Activated CD8-positive, alpha-beta memory T cell treated with anti-CD3 and anti-CD28 coated beads for 1 hour (primary cell): ENCODE measurements around the gene MCHR2.
"Not testable (repeated sequence)": the region's sequence is repeated elsewhere in the genome, so short reads cannot be mapped to it uniquely, and the experiment has no call there.

Experiments used
- DNase-seq, 2 donors: peaks; one replicate each; pipeline ENCODE4 v3.0.0-alpha.2; 2020; ENCODE audit warnings: low read depth in 1 of 2; ENCODE audit errors: extremely low read depth in 1 of 2

The MCHR2 gene

DNA sequence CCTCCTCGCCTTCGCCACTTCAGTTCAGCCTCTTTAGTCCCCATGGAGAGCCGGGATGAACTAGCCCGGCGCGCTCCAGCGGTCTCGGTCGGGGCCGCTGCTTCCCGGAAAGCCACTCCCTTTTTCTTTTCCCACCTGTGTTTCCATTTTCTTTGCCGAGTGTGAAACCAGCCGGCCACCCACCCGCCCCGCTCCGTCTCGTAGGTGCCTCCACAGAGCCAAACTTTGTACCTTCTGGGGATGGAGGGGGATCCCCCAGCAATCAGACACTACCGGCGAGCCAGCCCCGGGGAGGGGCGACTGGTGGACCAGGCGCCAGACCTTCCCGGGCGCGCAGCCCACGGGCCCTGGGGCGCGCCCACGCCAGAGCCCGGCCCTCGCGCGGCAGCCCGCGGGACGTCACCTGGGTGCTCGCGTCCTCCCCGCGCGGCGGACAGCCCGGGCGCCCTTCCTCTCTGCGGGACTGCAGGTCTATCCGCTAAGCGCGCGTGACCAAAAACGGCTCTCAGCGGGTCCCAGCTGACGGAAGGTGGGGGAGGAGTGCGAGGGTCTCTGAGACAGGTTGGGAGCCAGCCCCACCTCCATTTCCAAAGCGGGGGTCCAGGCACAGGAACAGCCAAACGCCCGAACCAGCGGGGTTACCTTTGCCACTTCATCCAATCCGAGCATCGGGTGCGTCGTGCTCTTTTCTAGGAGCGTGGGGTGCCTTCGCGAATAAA is at the start of gene MCHR2:
MCHR2 (minus strand) TSS at position 691 of the 719 bp plus-strand sequence. CDS start 38,076 bp downstream, outside the sequence.
- no peak for DNase-seq

- not testable (repeated sequence) for DNase-seq
Observed at GRCh38 chr6:100038546-100038945, 44.5 kb upstream of the MCHR2 start.

DNA sequence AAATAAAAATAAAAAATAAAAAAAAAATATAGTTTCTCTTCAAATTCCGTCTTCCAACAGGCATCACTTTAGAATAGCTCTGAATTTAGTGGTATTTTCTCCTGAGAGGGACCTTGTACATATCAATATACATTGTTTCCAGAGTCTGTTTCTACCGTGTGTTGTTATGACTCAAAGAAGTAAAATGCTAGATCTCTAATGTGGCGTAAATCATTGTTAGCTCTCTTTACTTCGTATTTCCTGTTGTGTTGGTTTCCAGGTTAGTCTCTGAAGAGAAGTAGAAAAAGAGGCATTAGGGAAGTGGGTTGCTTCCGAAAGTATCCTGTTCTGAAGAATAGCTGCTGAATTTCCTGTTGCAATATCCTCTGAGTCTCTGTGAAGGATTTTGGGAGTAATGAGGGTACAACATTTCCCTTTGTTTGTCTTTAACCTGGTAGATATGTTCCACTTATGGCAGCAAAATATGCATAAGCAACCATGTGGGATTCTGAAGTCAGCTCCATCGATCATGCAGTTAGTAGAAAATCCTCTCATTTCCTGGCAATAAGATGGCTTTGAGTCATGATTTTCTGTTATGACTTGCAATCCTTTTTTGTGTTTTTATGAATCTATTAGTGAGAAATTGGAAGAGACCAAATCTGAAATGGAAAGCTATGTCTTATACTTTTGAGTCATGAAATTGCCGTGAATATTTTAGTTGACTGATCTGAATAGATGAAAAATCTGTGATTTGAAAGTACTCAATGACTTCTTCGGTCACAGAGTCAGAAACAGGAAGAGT is 42.0 kb upstream of the MCHR2 start:
- no peak for DNase-seq

DNA sequence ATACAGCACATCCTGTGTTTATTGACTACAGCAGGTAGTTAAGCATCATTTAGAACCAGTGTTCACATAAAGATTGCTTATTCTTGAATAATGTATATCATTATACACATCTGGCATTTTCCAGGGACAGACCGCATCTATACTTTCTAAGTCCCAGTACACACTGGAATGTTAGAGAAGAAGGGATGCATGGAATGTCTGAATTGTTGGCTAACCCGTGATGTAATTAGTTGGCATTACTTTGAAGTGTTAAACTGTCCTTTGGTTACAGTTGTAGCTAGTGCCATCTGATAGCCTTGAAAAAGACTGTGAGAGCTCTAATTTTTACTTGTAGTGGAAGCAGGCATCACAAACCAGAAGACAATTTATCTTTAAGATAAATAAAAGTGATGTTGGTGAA is 29.8 kb upstream of the MCHR2 start:
- DNase-seq, result no peak

DNA sequence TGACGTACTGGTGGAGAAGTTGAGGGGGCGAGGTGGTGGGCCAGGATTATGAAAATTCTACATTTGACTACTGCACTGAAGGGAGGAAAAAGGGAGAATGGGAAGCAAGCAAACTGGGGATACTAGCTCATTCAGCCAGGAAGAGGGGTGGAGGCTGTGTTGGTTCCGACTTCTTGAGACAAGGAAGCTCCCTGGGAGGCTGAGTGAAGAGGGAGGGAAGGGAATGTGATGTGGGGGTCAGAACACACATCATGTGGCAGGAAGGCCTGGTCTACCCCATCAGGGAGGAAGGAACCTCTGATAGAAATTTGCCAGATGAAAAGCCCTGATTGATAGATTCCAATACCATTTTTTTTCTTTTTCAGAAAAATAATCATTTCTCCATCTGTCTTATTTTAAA is 28.8 kb upstream of the MCHR2 start:
- no peak for DNase-seq

DNA sequence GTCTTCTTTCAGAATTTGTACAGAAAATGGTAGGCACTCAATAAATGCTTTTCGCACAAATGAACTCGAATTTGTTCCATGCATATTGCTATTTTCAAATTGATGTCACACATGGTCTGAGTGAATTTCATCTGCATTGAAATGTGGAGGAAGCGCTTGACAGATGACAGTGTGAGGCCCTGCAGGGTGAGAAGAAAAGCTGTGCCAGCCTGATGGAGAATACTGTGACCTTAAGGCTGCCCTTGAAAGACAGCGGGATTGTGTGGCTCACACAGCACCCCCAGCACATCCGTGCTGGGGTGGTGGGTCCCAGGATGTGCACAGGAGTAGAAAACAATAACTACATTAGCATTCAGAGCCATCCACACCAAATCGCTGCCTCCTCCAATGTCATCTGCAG is 14.8 kb upstream of the MCHR2 start:
- DNase-seq, result no peak

DNA sequence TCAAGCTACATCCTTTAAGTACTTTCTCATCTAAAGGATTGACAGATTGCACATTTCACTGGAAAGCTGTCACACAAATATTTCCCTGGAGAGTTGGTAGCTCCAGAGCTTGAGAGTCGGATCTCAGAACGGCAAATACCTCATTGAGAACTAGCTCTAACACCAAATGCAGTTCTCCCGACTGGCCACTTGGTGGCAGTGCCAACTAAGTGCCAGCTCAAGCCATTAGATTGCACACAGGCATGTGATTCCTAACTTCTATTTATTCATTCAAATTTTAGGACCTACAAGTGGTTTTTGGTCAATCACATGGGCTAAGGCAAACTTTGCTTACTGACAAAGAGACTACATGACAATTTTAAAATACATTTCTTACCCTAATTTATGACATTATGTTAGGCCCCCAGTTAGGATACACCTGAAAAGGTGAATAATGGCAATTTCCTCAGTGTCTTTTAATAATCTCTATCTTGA is 7.9 kb upstream of the MCHR2 start:
- DNase-seq, result no peak

- no peak for DNase-seq
Observed at GRCh38 chr6:99997141-99997540, 3.1 kb upstream of the MCHR2 start.

DNA sequence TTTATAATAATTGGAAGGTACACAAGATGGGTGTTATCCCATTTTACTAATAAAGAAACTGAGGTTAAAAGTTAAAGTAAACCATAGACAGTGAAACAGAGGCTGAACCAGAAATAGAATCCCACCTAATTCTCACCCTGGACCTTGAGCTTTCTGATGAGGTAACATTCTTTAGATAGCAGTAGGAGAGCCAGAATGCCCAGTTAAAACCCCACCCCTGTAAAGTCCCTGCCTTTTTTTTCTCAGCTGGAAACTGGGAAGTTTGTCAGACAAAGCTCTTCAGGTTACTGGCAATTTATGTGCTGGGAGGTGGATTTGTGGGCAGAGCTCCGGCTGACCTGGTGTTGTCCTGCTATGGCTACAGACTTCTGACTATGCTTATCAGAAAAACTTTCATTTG is 1.9 kb upstream of the MCHR2 start:
- DNase-seq, result no peak

DNA sequence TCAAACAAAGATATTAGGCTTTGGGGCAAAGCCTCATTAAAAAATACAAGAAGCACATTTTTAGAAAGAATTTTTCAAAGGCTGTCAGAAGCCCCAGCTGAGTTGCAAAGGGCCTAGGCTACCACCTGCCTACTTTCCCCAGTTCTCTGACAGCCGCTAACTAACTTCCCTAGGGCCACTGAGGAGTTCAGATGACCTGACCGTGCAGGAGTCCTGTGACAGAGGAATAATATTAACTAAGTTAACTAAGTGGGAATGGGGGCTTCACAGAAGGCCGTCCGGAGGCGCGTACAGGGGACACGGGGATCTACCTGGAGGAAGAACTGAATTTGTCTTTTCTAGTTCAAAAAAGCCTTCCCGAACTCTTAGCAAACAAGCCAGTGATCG is 884 bp downstream of the MCHR2 start:
- DNase-seq, result no peak

GRCh38 chr6:99991955-99992354 is 2.1 kb downstream of the MCHR2 start:
- DNase-seq, result no peak

DNA sequence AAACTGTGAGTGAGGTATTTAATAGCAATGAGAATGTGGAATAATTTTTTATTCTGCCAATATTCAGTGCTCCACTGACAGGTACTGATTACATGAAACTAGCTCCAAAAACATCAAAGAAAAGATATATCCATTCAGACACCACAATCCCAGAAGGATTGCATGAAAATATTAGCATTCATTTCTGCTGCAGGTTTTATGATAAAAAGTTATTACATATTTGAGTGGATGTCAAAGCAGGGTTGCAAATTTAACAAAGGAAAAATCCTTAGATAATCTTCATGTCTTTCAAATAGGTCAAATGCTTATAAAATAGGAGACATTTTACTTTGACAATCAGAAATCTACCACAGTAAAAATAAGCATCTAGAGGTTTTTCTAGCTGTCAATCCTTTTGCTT is 13.3 kb downstream of the MCHR2 start:
- DNase-seq, result no peak

GRCh38 chr6:99979953-99980352 is 14.1 kb downstream of the MCHR2 start:
- no peak for DNase-seq

- no peak for DNase-seq
Observed at GRCh38 chr6:99967052-99967451, 27.0 kb downstream of the MCHR2 start.

DNA sequence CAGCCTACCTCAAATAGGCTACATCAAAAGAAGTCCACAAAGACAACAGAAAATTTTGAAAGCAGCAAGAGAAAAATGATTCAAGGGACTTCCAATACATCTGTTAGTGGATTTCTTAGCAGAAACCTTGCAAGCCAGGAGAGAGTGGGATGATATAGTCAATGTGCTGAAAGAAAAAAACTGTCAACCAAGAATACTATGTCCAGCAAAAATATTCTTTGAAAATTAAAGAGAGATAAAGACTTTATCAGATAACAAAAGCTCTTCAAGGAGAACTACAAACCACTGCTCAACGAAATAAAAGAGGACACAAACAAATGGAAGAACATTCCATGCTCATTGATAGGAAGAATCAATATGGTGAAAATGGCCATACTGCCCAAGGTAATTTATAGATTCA is 34.0 kb downstream of the MCHR2 start:
- DNase-seq, result no peak

GRCh38 chr6:99951016-99951805 is 42.8 kb downstream of the MCHR2 start:
- no peak for DNase-seq

DNA sequence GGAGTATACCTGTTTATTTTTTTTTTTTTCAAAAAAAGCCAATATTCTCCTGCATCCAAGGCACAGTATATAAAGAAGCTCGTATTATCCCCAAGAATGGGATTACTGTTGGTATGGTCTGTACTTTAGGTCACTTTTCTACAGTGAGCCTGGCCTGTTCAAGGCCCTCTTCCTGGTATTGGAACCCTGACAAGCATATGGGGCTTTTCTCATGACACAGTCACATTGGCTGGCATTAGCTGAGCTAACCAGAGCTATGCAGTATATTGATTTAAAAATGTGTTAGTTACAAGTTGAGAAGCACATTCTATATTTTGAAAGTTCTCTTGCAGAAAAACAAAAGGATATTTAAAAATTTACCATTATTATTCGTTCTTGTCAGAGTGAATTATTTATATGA is 48.0 kb downstream of the MCHR2 start:
- DNase-seq, result no peak

DNA sequence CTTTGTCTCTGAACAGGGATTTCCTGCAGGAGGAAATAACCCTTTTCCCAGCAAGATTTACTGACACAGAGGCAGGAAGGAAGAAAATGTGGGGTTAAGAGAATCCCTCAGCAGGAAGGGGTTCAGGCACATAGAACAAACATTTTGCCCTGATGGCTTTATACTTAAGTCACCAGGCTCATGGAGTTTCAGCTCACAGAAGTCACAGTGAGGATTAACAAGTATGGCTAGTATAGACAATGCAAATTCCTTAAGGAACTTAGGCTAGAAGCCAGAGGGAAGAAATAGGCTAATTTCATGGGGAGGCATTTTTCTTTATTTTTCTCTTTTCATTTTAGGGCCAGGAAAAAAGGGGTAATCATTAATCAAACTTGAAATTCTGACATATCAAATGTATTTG is 50.2 kb downstream of the MCHR2 start:
- no peak for DNase-seq

DNA sequence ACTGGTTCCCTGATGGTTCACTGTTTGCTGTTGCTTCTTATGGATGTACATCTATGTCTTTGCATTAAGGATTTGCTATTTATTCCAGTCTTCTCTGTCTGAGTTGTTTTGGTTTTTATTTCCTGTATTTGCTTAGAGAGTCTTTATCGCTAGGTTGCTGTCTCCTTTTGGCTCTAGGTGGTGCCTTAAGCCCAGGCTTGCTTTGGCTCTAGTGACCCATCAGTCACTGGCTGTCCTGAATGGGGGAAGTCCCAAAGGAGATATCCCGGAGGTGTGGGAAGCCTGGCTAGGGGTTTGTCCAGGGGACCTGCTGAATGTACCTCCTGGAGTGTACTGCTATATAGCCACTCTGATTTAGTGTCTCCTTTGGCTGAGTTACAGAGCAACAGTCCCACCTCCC is 53.4 kb downstream of the MCHR2 start:
- DNase-seq, result no peak

DNA sequence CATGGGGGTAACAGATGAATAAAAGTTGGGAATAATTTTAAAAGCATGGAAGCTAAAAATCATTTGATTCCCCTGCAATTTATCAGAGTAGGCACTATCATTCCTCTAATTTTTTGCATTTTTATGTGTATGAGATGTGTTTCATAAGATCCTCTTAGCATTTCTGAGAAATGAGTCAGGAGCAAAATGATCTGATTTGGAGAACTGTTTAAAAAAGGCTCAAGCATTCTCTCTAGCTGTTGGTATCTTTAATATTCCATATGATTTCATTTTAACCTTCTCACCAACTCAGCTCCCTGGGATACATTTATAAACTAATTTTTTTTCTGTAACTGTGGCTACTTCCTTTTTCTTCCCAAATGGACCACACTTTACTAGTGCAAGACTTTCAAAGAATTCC is 60.9 kb downstream of the MCHR2 start:
- no peak for DNase-seq

GRCh38 chr6:99912657-99913056 is 81.4 kb downstream of the MCHR2 start:
- DNase-seq, result no peak
